Measurements from ENCODE around the gene TMEM258. TPM values are rescaled to one million over a fixed set of nuclear protein-coding genes. Genes with fewer than 3 reads are reported as not detected.

The TMEM258 gene
- total and polyA plus RNA-seq, 10 of the 15 experiments (the other 5 are each of a cell fraction or from before 2014, with no cell fraction given), result 160 to 840 (median 326) TPM

- peak; percentile 52 to 74 (median 61) for TF ChIP-seq CTCF (IDR thresholded peaks at IDR 0.05 in 2 of 3, conservative IDR thresholded peaks at IDR 0.05 in 1 of 3; ENCODE audit: control insufficient read depth in 2 of 3, extremely low read depth in 1 of 3, insufficient read depth in 1 of 3, low read depth in 3 of 3, low read length in 3 of 3)
- TF ChIP-seq MEF2B (IDR thresholded peaks at IDR 0.05; ENCODE audit: partially characterized antibody, poor library complexity, severe bottlenecking), result no peak
- TF ChIP-seq IRF5 (IDR thresholded peaks at IDR 0.05; ENCODE audit: borderline replicate concordance), result no peak
- TF ChIP-seq IKZF1 (conservative IDR thresholded peaks at IDR 0.05), result peak; percentile 20
- no peak for TF ChIP-seq FOS (IDR thresholded peaks at IDR 0.05; ENCODE audit: borderline replicate concordance, extremely low read depth, insufficient read length)
- TF ChIP-seq NR2F1 (conservative IDR thresholded peaks at IDR 0.05), result peak; percentile 15; the same call in 1 of the 2 replicates
- no peak for TF ChIP-seq CREM (IDR thresholded peaks at IDR 0.05; ENCODE audit: low read depth)
- peak; percentile 65; the same call in 1 of the 2 replicates for TF ChIP-seq BACH1 (IDR thresholded peaks at IDR 0.05; ENCODE audit: borderline replicate concordance)
- TF ChIP-seq SUZ12 (IDR thresholded peaks at IDR 0.05; ENCODE audit: unreplicated experiment), result no peak
- TF ChIP-seq IRF3 (IDR thresholded peaks at IDR 0.05), result no peak
- TF ChIP-seq YY1 (IDR thresholded peaks at IDR 0.05; ENCODE audit: low read depth, low read length), result peak; percentile 94
- TF ChIP-seq SREBF1 (IDR thresholded peaks at IDR 0.05; ENCODE audit: low read length), result no peak
- peak in 1 of 2 experiments; percentile 34; a peak in 1 of 4 replicates for TF ChIP-seq IKZF2 (IDR thresholded peaks at IDR 0.05)
- peak; percentile 86; the same call in 1 of the 2 replicates for TF ChIP-seq SMARCA5 (IDR thresholded peaks at IDR 0.05)
- TF ChIP-seq GATAD2B (conservative IDR thresholded peaks at IDR 0.05; ENCODE audit: low read depth), result peak; percentile 51; the same call in 1 of the 2 replicates
- TF ChIP-seq TAF1 (IDR thresholded peaks at IDR 0.05; ENCODE audit: borderline replicate concordance, low read depth, low read length), result peak; percentile 75; the same call in 1 of the 2 replicates
- TF ChIP-seq MEF2A (IDR thresholded peaks at IDR 0.05; ENCODE audit: insufficient read depth, low read depth, low read length), result no peak
- no peak for TF ChIP-seq MLLT1 (IDR thresholded peaks at IDR 0.05)
- 0 out of 2 replicates have a peak, but pooled peaks have one; percentile 17 for TF ChIP-seq TCF3 (IDR thresholded peaks at IDR 0.05; ENCODE audit: borderline replicate concordance, insufficient read depth, low read depth, low read length)
- TF ChIP-seq POLR2A (IDR thresholded peaks at IDR 0.05; ENCODE audit: low read depth, low read length), result peak; percentile 41
- no peak for TF ChIP-seq RCOR1 (conservative IDR thresholded peaks at IDR 0.05; ENCODE audit: low read depth, low read length)
- no peak for TF ChIP-seq CBFB (IDR thresholded peaks at IDR 0.05; ENCODE audit: low read depth)
- TF ChIP-seq DPF2 (IDR thresholded peaks at IDR 0.05), result peak; percentile 40; the same call in 1 of the 2 replicates
Measured at GRCh38 chr11:61828629-61829407, 36.4 kb upstream of the TMEM258 start (continued).

All from GM12878 (cell line).